ENCODE results near the gene LRFN4. TPM values are rescaled to one million over a fixed set of nuclear protein-coding genes. Genes with fewer than 3 reads are reported as not detected.

LRFN4 gene
- total RNA-seq, 4 donors from 2014 or later, result 5.5 to 14.1 (median 10.3) TPM

DNA sequence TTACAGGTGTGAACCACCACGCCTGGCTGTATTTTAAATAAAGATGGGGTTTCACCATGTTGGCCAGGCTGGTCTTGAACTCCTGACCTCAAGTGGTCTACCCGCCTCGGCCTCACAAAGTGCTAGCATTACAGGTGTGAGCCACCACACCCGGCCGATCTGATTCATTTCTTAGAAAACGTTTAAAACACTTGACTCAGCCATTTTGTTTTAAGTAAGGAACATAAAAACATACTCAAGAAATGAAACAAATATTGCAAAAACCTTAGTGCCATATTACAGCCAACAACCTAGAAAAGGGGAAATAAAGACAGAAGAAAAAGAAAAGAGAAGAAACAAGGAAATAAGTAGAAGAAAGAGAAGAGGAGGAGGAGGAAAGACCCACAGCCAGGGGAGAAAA lies 17.4 kb downstream of the LRFN4 start:
- no peak overlapping the region for H3K4me3 ChIP-seq (ENCODE audit: low read depth, poor library complexity, severe bottlenecking)
- intact Hi-C loops (cut with DNase I; ENCODE audit: low total_unique reads), result no loop called here
- no peak for TF ChIP-seq POLR2A (IDR thresholded peaks at IDR 0.05)
- TF ChIP-seq, protein P1, sequence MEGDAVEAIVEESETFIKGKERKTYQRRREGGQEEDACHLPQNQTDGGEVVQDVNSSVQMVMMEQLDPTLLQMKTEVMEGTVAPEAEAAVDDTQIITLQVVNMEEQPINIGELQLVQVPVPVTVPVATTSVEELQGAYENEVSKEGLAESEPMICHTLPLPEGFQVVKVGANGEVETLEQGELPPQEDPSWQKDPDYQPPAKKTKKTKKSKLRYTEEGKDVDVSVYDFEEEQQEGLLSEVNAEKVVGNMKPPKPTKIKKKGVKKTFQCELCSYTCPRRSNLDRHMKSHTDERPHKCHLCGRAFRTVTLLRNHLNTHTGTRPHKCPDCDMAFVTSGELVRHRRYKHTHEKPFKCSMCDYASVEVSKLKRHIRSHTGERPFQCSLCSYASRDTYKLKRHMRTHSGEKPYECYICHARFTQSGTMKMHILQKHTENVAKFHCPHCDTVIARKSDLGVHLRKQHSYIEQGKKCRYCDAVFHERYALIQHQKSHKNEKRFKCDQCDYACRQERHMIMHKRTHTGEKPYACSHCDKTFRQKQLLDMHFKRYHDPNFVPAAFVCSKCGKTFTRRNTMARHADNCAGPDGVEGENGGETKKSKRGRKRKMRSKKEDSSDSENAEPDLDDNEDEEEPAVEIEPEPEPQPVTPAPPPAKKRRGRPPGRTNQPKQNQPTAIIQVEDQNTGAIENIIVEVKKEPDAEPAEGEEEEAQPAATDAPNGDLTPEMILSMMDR (IDR thresholded peaks at IDR 0.05), result no peak
- 89 to 90% methylated on average over 6 of the region's 6 CpGs for WGBS, 2 donors
- no peak for DNase-seq (ENCODE audit: low spot score in 2 of 2)

- WGBS, 2 donors, result 87% methylated on average over 13 of the region's 13 CpGs
- H3K4me3 ChIP-seq (ENCODE audit: low read depth, poor library complexity, severe bottlenecking), result no peak overlapping the region
- DNase-seq (ENCODE audit: low spot score in 2 of 2), result no peak
- no peak for TF ChIP-seq POLR2A (IDR thresholded peaks at IDR 0.05)
- TF ChIP-seq, protein P1 (IDR thresholded peaks at IDR 0.05), result no peak
- intact Hi-C loops (cut with DNase I; ENCODE audit: low total_unique reads), result no loop called here
Measured at GRCh38 chr11:66875378-66875777, 18.5 kb downstream of the LRFN4 start.

DNA sequence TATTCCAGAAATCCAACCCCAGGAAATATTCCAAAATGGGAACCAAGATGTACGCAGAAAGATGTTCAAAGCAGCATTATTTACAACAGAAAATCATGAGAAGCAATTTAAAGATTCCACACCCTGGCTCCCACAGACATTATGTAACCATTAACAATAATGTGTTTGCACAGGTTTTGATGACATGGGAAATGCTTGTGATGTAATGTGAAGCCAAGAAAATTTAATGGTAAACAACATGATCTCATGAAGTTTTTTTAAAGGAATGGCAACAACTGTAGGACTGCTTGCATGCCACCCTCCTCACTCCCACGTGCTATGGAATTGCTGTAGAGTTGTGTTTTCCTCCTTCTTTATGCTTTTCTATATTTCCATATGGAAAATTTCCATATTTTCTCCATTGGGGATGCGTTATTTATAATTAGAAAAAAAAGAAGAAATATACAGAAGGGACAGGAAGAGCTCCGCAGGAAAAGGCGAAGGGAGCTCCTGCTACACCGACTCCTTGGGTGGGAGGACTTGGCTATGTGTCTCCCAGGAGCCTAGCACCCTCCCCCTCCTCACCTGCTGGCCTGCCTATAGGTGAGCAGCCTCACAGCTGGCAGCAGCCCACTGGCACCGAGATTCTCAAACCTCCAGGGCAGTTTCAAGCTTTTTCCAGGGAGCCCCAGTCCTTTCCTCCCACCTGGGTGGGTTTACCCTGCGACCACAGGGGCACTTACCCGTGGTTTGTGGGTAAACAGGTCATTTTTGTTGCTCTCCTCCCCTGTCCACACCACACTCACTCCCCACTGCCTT lies 20.9 kb downstream of the LRFN4 start:
- 72 to 77% methylated on average over 9 of the region's 9 CpGs for WGBS, 2 donors
- TF ChIP-seq, protein P1 (IDR thresholded peaks at IDR 0.05), result no peak
- TF ChIP-seq POLR2A (IDR thresholded peaks at IDR 0.05), result no peak
- H3K4me3 ChIP-seq (ENCODE audit: low read depth, poor library complexity, severe bottlenecking), result no peak overlapping the region
- DNase-seq (ENCODE audit: low spot score in 2 of 2), result no peak
- intact Hi-C loops (cut with DNase I; ENCODE audit: low total_unique reads), result no loop called here

DNA sequence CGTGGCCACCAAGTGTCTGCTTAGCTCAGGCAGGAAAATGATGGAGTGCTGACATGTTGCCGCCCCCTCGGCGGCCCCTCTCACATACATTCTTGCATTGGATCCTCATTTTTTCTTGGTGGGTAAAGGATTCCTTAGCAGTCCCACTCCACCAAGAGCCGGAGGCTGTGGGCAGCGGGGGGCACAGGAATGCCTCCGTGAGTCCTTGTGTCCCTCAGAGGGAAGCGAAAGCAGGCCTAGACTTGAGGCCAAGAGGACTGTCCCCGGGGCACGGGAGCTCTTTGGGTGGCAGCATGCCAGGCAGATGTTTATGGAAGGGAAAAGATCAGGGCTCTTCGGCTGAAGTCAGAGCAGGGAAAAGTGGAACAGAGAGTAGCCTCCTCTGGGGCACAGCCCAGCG lies 21.6 kb downstream of the LRFN4 start:
- no peak for TF ChIP-seq POLR2A (IDR thresholded peaks at IDR 0.05)
- TF ChIP-seq, protein P1 (IDR thresholded peaks at IDR 0.05), result no peak
- 37 to 47% methylated on average over 12 of the region's 12 CpGs for WGBS, 2 donors

DNA sequence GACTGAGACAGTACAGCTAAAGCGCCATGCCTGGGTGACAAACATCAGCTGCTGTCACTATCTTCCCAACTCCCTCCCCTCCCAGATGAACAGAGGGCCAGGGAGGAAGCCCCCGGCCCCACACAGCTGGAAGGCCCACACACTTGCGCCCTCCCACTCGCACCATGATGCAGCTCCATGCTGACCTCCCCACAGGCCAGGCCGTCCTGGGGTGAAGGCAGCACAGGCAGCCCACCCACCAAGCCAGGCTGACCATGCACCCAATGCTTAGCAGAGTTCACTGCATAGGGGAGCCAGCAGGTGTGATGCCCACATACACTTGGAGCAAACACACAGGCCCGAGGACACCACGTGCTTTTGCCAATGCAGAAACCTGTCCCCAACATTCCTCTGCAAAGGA lies 22.1 kb downstream of the LRFN4 start:
- H3K4me3 ChIP-seq (ENCODE audit: low read depth, poor library complexity, severe bottlenecking), result no peak overlapping the region
- DNase-seq (ENCODE audit: low spot score in 2 of 2), result no peak
- no peak for TF ChIP-seq POLR2A (IDR thresholded peaks at IDR 0.05)
- TF ChIP-seq, protein P1 (IDR thresholded peaks at IDR 0.05), result no peak
- 88 to 94% methylated on average over 5 to 6 of the region's 7 CpGs for WGBS, 2 donors
- intact Hi-C loops (cut with DNase I; ENCODE audit: low total_unique reads), result no loop called here

More for the DNA sequence above, 21.6 kb downstream of the LRFN4 start:
- H3K4me3 ChIP-seq (ENCODE audit: low read depth, poor library complexity, severe bottlenecking), result no peak overlapping the region
- DNase-seq (ENCODE audit: low spot score in 2 of 2), result no peak
- intact Hi-C loops (cut with DNase I; ENCODE audit: low total_unique reads), result no loop called here

GRCh38 chr11:66879583-66879982 lies 22.7 kb downstream of the LRFN4 start:
- WGBS, 2 donors, result 85 to 86% methylated on average over 9 of the region's 9 CpGs
- DNase-seq (ENCODE audit: low spot score in 2 of 2), result no peak
- no peak overlapping the region for H3K4me3 ChIP-seq (ENCODE audit: low read depth, poor library complexity, severe bottlenecking)
- intact Hi-C loops (cut with DNase I; ENCODE audit: low total_unique reads), result no loop called here
- TF ChIP-seq, protein P1 (IDR thresholded peaks at IDR 0.05), result no peak
- TF ChIP-seq POLR2A (IDR thresholded peaks at IDR 0.05), result no peak

All from lower leg skin (tissue), 4 donors.